ENCODE data around the gene MTA1.

GRCh38 chr14:105481886-105482457, 62.3 kb downstream of the MTA1 start:
- no peak for TF ChIP-seq POLR2A (IDR thresholded peaks at IDR 0.05; ENCODE audit: low read depth, low read length)
- no peak for TF ChIP-seq POLR2AphosphoS5 (IDR thresholded peaks at IDR 0.05; ENCODE audit: low read depth, low read length)
- TF ChIP-seq TAF1 (IDR thresholded peaks at IDR 0.05; ENCODE audit: borderline replicate concordance, low read depth, low read length), result no peak
